ENCODE data around the gene ANTXR1.

DNA sequence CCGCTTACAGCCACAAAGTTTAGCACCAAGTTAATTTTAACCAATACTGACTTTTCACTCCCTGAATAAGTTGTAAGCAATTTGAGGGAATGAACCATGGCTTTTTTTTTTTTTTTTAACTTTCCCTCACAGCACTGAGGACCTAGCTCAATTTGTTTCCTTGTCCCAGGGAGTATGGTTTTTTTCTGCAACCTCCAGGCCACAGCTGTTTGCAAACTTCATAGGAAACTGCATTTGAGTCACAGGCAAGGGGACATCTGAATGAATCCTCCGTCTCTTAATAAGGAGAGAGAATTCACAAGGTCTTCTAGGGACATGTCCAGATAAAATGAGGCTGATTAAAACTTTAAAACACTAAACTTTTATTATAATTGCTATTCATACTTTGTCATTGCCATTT lies 192.5 kb downstream of the ANTXR1 start:
- no peak for TF ChIP-seq POLR2A (IDR thresholded peaks at IDR 0.05; ENCODE audit: low read depth, low read length)
- TF ChIP-seq POLR2AphosphoS5 (IDR thresholded peaks at IDR 0.05; ENCODE audit: low read depth, low read length) = no peak
